Endothelial cell of umbilical vein (primary cell): ENCODE measurements around the gene TLNRD1. TPM values are rescaled to one million over a fixed set of nuclear protein-coding genes. Genes with fewer than 3 reads are reported as not detected.

ENCODE experiments used
- BruUV-seq: library from RNA; stranded (reverse); fragments of 400-500 nt; replicated peaks from 2 replicates; lab custom pipeline; 2021; lab: Mats Ljungman, UMichigan
- CTCF ChIA-PET: fragments of 300-600, 350-600 bp; sonication (Branson Sonifier 250); formaldehyde crosslinking; loops from one replicate; lab custom pipeline; 2021; ENCODE audit warnings: antibody characterized with exemption, inconsistent platforms; lab: Charles Lee
- POLR2A ChIA-PET: fragments of 300-600, 350-600 bp; sonication (Branson Sonifier 250); formaldehyde crosslinking; loops from one replicate; lab custom pipeline; 2021; ENCODE audit warnings: antibody characterized with exemption, inconsistent platforms; lab: Charles Lee
- DNase-seq: peaks from one replicate; pipeline ENCODE4 v3.0.0-alpha.2; 2011; ENCODE audit warnings: low read depth, low spot score
- FAIRE-seq: peaks from 2 replicates; lab custom pipeline; 2011; peaks lifted over from hg19 to GRCh38; lab: Jason Lieb, UNC
- H2AFZ ChIP-seq: 2 replicates; pipeline ENCODE4 v1.6.0; 2012; ENCODE audit warnings: low read depth, low read length, control low read depth, inconsistent platforms
- H3K27ac ChIP-seq: 2 replicates; pipeline ENCODE4 v1.5.1; 2011; ENCODE audit warnings: low read depth, mild to moderate bottlenecking, control low read depth, low read length, moderate library complexity; ENCODE audit not compliant: insufficient read depth
- H3K27me3 ChIP-seq, 2 experiments: 2 replicates each; pipeline versions ENCODE4 v1.6.0 to v1.6.1; 2011; ENCODE audit warnings: low read length in 2 of 2, mixed read lengths in 1 of 2; ENCODE audit not compliant: control insufficient read depth in 2 of 2, insufficient read depth in 2 of 2
- H3K36me3 ChIP-seq, 2 experiments: 2 replicates in 1 of 2; 3 replicates in 1 of 2; pipeline ENCODE4 v1.5.1; 2011; ENCODE audit warnings: low read length in 2 of 2, mild to moderate bottlenecking in 1 of 2, moderate library complexity in 1 of 2; ENCODE audit not compliant: control insufficient read depth in 2 of 2, insufficient read depth in 2 of 2; ENCODE audit errors: extremely low read depth in 1 of 2
- H3K4me1 ChIP-seq: 3 replicates; pipeline ENCODE4 v1.5.1; 2011; ENCODE audit warnings: mild to moderate bottlenecking, low read length; ENCODE audit not compliant: control insufficient read depth, insufficient read depth; ENCODE audit errors: extremely low read depth
- H3K4me2 ChIP-seq: 2 replicates; pipeline ENCODE4 v1.6.1; 2011; ENCODE audit warnings: low read length, control low read depth, mixed read lengths; ENCODE audit not compliant: insufficient read depth
- H3K4me3 ChIP-seq, 3 experiments: fragments of 200-600 bp in 1 of 3; sonication (generic), shearing (Covaris generic) in 1 of 3; replicated peaks in 1 of 3; 2 replicates each; pipeline ENCODE4 v1.5.1; 2011 to 2016; ENCODE audit warnings: control low read depth in 3 of 3, low read length in 3 of 3, mild to moderate bottlenecking in 2 of 3, inconsistent platforms in 1 of 3, low read depth in 1 of 3, moderate library complexity in 1 of 3; ENCODE audit not compliant: insufficient read depth in 1 of 3
- H3K79me2 ChIP-seq: 2 replicates; pipeline ENCODE4 v1.6.0; 2012; ENCODE audit warnings: low read length, inconsistent platforms; ENCODE audit not compliant: control insufficient read depth, insufficient read depth
- H3K9ac ChIP-seq: replicated peaks from 2 replicates; pipeline ENCODE3; 2011; ENCODE audit warnings: low read length, control low read depth; ENCODE audit not compliant: insufficient read depth; ENCODE audit errors: extremely low read depth
- H3K9me1 ChIP-seq: replicated peaks from 3 replicates; pipeline ENCODE4 v1.6.0; 2011; ENCODE audit warnings: mild to moderate bottlenecking, low read length; ENCODE audit not compliant: control insufficient read depth, insufficient read depth; ENCODE audit errors: extremely low read depth
- H3K9me3 ChIP-seq: replicated peaks from 2 replicates; pipeline ENCODE4 v1.5.1; 2012; ENCODE audit warnings: low read length, inconsistent platforms; ENCODE audit not compliant: control insufficient read depth, insufficient read depth
- H4K20me1 ChIP-seq: replicated peaks from 2 replicates; pipeline ENCODE3; 2011; ENCODE audit warnings: mild to moderate bottlenecking, low read length; ENCODE audit not compliant: control insufficient read depth, insufficient read depth; ENCODE audit errors: extremely low read depth
- EZH2 ChIP-seq: IDR thresholded peaks from 2 replicates; pipeline ENCODE4 v1.6.1; 2012; ENCODE audit warnings: borderline replicate concordance, low read depth, mild to moderate bottlenecking, moderate library complexity, low read length, inconsistent platforms; ENCODE audit not compliant: severe bottlenecking
- FOS ChIP-seq: IDR thresholded peaks from 2 replicates; pipeline ENCODE4 v1.6.1; 2011; ENCODE audit warnings: mild to moderate bottlenecking, low read length, moderate library complexity, borderline replicate concordance; ENCODE audit not compliant: insufficient read depth
- GATA2 ChIP-seq: IDR thresholded peaks from 2 replicates; pipeline ENCODE4 v1.7.0; 2011; ENCODE audit warnings: low read depth, mild to moderate bottlenecking, moderate library complexity, mixed read lengths, low read length; ENCODE audit not compliant: insufficient read length, insufficient read depth
- JUN ChIP-seq: IDR thresholded peaks from 2 replicates; pipeline ENCODE4 v1.6.1; 2011; ENCODE audit warnings: borderline replicate concordance, low read depth; ENCODE audit not compliant: insufficient read length, insufficient read depth
- MYC ChIP-seq: IDR thresholded peaks from one replicate; pipeline ENCODE4 v1.6.1; 2011; ENCODE audit warnings: mild to moderate bottlenecking, low read depth, low read length
- POLR2A ChIP-seq: IDR thresholded peaks from 2 replicates; pipeline ENCODE4 v1.6.1; 2012; ENCODE audit warnings: low read depth, mild to moderate bottlenecking, control low read depth, low read length
- POLR2AphosphoS5 ChIP-seq: IDR thresholded peaks from 2 replicates; pipeline ENCODE4 v1.6.1; 2012; ENCODE audit warnings: low read depth, mild to moderate bottlenecking, control low read depth, low read length, moderate library complexity; ENCODE audit not compliant: insufficient read depth
- dilution Hi-C: fragments of 300-500 bp; cut with MboI; formaldehyde crosslinking; loops from one replicate; pipeline ENCODE4 v1.15.0; 2019; ENCODE audit warnings: low sequenced_read_pairs; ENCODE audit not compliant: extremely low pct_ligation_motif_present
- intact Hi-C: fragments of 100-400 bp; cut with micrococcal nuclease; formaldehyde crosslinking; loops from one replicate; pipeline ENCODE4 v1.10.0; 2022
- polyA plus RNA-seq, 4 experiments: library from polyadenylated mRNA; depleted of rRNA in 3 of 4; stranded (reverse) in 3 of 4; unstranded in 1 of 4; fragments of >200 nt; gene quantifications; 2 replicates each; pipeline versions ENCODE4 v1.2.1 to v1.2.3, GENCODE V29; 2011 to 2012; ENCODE audit warnings: missing spikeins in 1 of 4
- total RNA-seq: library from RNA; stranded (reverse); gene quantifications from 2 replicates; pipeline ENCODE4 v1.2.3, GENCODE V29; 2021
- TF ChIP-seq, protein P1 (sequence below), 2 donors: IDR thresholded peaks; 1 replicate in 1 of 2; 2 replicates in 1 of 2; pipeline ENCODE4 v1.5.1; 2011; ENCODE audit warnings: low read length in 2 of 2, mild to moderate bottlenecking in 2 of 2, moderate library complexity in 2 of 2, control low read depth in 1 of 2, inconsistent platforms in 1 of 2, low read depth in 1 of 2; ENCODE audit not compliant: insufficient read depth in 1 of 2; ENCODE audit errors: extremely low read depth in 1 of 2
- TF ChIP-seq, protein P2 (sequence below): IDR thresholded peaks from 2 replicates; pipeline ENCODE4 v1.6.1; 2011; ENCODE audit not compliant: insufficient read depth, insufficient read length

TLNRD1 gene
- total and polyA plus RNA-seq, 2 donors (not counting 3 experiments of a cell fraction or from before 2014, with no cell fraction given), result 17.8 to 33.0 TPM

DNA sequence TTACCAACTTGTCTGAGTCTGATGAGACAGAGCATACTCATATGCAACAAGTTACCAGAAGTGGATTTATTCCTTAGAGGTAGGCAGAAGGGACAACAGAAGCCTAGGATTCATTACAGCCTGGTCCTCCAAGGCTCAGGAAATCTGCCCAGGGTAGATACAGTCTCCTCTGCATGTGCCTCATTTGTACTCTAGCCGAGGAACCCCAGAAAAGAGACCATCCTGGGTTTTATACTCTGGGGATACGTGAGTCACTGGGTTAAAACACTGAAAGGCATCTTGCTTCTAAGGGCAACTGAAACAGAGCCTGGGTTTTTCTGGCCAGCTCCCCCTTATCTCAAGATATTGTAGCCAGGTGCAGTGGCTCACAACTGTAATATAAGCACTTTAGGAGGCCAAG lies 45.6 kb downstream of the TLNRD1 start:
- H3K27ac ChIP-seq, result no peak overlapping the region
- ChIA-PET CTCF (no interaction called here), POLR2A (no interaction called here)
- FAIRE-seq (no peak), DNase-seq (no peak)
- no TSS peak for BruUV-seq
- H3K27me3 ChIP-seq, result no peaks in the 10 kb centered on the region
- no peaks in the 10 kb centered on the region for H3K4me1 ChIP-seq
- H4K20me1 ChIP-seq, result no peaks in the 10 kb centered on the region
- no peak overlapping the region for H3K9ac ChIP-seq
- H3K79me2 ChIP-seq, result no peaks in the 10 kb centered on the region
- no peak overlapping the region for H3K4me3 ChIP-seq
- H3K36me3 ChIP-seq, result no peaks in the 10 kb centered on the region
- H3K9me3 ChIP-seq, result no peaks in the 10 kb centered on the region
- H3K4me2 ChIP-seq, result no peak overlapping the region
- H2AFZ ChIP-seq, result no peak overlapping the region
- intact Hi-C loops (no loop called here), dilution Hi-C loops (no loop called here)
- TF ChIP-seq POLR2A (no peak), GATA2 (no peak), FOS (no peak), POLR2AphosphoS5 (no peak), MYC (no peak), JUN (no peak), EZH2 (no peak)
- TF ChIP-seq, protein P1, sequence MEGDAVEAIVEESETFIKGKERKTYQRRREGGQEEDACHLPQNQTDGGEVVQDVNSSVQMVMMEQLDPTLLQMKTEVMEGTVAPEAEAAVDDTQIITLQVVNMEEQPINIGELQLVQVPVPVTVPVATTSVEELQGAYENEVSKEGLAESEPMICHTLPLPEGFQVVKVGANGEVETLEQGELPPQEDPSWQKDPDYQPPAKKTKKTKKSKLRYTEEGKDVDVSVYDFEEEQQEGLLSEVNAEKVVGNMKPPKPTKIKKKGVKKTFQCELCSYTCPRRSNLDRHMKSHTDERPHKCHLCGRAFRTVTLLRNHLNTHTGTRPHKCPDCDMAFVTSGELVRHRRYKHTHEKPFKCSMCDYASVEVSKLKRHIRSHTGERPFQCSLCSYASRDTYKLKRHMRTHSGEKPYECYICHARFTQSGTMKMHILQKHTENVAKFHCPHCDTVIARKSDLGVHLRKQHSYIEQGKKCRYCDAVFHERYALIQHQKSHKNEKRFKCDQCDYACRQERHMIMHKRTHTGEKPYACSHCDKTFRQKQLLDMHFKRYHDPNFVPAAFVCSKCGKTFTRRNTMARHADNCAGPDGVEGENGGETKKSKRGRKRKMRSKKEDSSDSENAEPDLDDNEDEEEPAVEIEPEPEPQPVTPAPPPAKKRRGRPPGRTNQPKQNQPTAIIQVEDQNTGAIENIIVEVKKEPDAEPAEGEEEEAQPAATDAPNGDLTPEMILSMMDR (IDR thresholded peaks at IDR 0.05; ENCODE audit: extremely low read depth in 1 of 2, insufficient read depth in 1 of 2, low read depth in 1 of 2, low read length in 2 of 2), result no peak
- TF ChIP-seq, protein P2, sequence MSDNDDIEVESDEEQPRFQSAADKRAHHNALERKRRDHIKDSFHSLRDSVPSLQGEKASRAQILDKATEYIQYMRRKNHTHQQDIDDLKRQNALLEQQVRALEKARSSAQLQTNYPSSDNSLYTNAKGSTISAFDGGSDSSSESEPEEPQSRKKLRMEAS, result no peak
- H3K9me1 ChIP-seq, result no peaks in the 10 kb centered on the region
